Type B pancreatic cell (in vitro differentiated cells): Measurements from ENCODE around the gene LASP1NB.

Experiments used
- DNase-seq: peaks from one replicate; pipeline ENCODE4 v3.0.0; 2021; ENCODE audit warnings: mixed read lengths; ENCODE audit not compliant: unreplicated experiment; ENCODE audit errors: extremely low spot score
- H3K27ac Mint-ChIP-seq: 2 replicates; pipeline ENCODE4 v1.8.0; 2021; ENCODE audit warnings: mild to moderate bottlenecking, mixed read lengths
- H3K27me3 Mint-ChIP-seq: 2 replicates; pipeline ENCODE4 v1.8.0; 2021; ENCODE audit warnings: mixed read lengths
- H3K36me3 Mint-ChIP-seq: 2 replicates; pipeline ENCODE4 v1.8.0; 2021; ENCODE audit warnings: mixed read lengths
- H3K4me1 Mint-ChIP-seq: one replicate; pipeline ENCODE4 v1.8.0; 2021; ENCODE audit warnings: mixed read lengths; ENCODE audit not compliant: unreplicated experiment
- H3K4me3 Mint-ChIP-seq: 2 replicates; pipeline ENCODE4 v1.8.0; 2021; ENCODE audit warnings: mild to moderate bottlenecking, mixed read lengths
- H3K9me3 Mint-ChIP-seq: 2 replicates; pipeline ENCODE4 v1.8.0; 2021; ENCODE audit warnings: mixed read lengths
- CTCF ChIP-seq: fragments of 200-600 bp; sonication (generic); conservative IDR thresholded peaks from 2 replicates; pipeline ENCODE4 v1.5.0; 2021; ENCODE audit warnings: antibody characterized with exemption, mild to moderate bottlenecking

The LASP1NB gene

GRCh38 chr17:38903404-38903803 is 22.0 kb upstream of the LASP1NB start:
- Mint-ChIP-seq H3K4me1 (peaks cover 10% of the 10 kb centered on the region), H3K9me3 (no peaks in the 10 kb centered on the region), H3K27me3 (no peaks in the 10 kb centered on the region), H3K27ac (no peak overlapping the region), H3K36me3 (peaks cover 16% of the 10 kb centered on the region), H3K4me3 (no peak overlapping the region)
- no peak for TF ChIP-seq CTCF
- DNase-seq, result no peak

GRCh38 chr17:38904892-38905291 is 20.5 kb upstream of the LASP1NB start:
- H3K4me3 Mint-ChIP-seq, result no peak overlapping the region
- H3K27me3 Mint-ChIP-seq, result no peaks in the 10 kb centered on the region
- H3K4me1 Mint-ChIP-seq, result peaks cover 10% of the 10 kb centered on the region
- TF ChIP-seq CTCF, result no peak
- H3K27ac Mint-ChIP-seq, result no peak overlapping the region
- no peak for DNase-seq
- H3K36me3 Mint-ChIP-seq, result peaks cover 13% of the 10 kb centered on the region
- no peaks in the 10 kb centered on the region for H3K9me3 Mint-ChIP-seq

GRCh38 chr17:38905375-38905774 is 20.0 kb upstream of the LASP1NB start:
- no peaks in the 10 kb centered on the region for H3K27me3 Mint-ChIP-seq
- DNase-seq, result no peak
- no peak for TF ChIP-seq CTCF
- peaks cover 13% of the 10 kb centered on the region for H3K36me3 Mint-ChIP-seq
- no peaks in the 10 kb centered on the region for H3K9me3 Mint-ChIP-seq
- peaks cover 10% of the 10 kb centered on the region for H3K4me1 Mint-ChIP-seq
- no peak overlapping the region for H3K4me3 Mint-ChIP-seq
- H3K27ac Mint-ChIP-seq, result no peak overlapping the region

- no peak overlapping the region for H3K27ac Mint-ChIP-seq
- peaks cover 13% of the 10 kb centered on the region for H3K36me3 Mint-ChIP-seq
- no peaks in the 10 kb centered on the region for H3K9me3 Mint-ChIP-seq
- peaks cover 5% of the 10 kb centered on the region for H3K4me1 Mint-ChIP-seq
- H3K27me3 Mint-ChIP-seq, result no peaks in the 10 kb centered on the region
- no peak overlapping the region for H3K4me3 Mint-ChIP-seq
- no peak for DNase-seq
- no peak for TF ChIP-seq CTCF
These were observed 18.8 kb upstream of the LASP1NB start for GRCh38 chr17:38906460-38907228.

GRCh38 chr17:38907930-38908675 is 17.3 kb upstream of the LASP1NB start:
- H3K4me3 Mint-ChIP-seq, result no peak overlapping the region
- H3K27me3 Mint-ChIP-seq, result no peaks in the 10 kb centered on the region
- H3K27ac Mint-ChIP-seq, result peak overlapping the region; percentile 5

More at GRCh38 chr17:38907930-38908675, 17.3 kb upstream of the LASP1NB start:
- peaks cover 5% of the 10 kb centered on the region for H3K4me1 Mint-ChIP-seq
- H3K9me3 Mint-ChIP-seq, result no peaks in the 10 kb centered on the region
- TF ChIP-seq CTCF, result no peak
- DNase-seq, result no peak
- peaks cover 9% of the 10 kb centered on the region for H3K36me3 Mint-ChIP-seq
